NCI-H2196 (cell line): ENCODE data around the gene CXCR4.
"Not testable (repeated sequence)": the region's sequence is repeated elsewhere in the genome, so short reads cannot be mapped to it uniquely, and the experiment has no call there.

Experiments used
- DNase-seq: peaks from one replicate; lab custom pipeline; 2025; ENCODE audit not compliant: unreplicated experiment; lab: John Stamatoyannopoulos, UW

Gene CXCR4

GRCh38 chr2:136077107-136077506, 40.8 kb downstream of the CXCR4 start:
- DNase-seq: no peak

GRCh38 chr2:136075476-136075875, 42.5 kb downstream of the CXCR4 start:
- no peak for DNase-seq

DNA sequence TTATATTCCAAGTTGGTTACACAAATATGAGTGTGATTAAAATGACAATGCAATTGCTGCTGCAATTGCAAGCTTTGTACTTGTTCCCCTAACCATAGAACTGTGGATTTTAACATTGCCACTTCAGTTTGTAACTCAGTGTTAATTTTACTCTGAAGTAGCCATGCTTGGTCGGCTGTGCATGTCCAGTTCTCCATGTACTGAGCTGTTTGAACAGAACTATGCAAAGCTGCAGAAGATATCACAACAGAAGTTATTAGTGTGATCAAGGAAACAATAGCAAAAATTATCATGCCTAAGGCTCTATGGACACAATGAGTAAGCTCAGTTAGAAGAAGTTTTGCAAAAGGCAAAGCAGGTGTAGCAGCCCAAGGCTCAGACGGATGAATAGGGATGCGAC, 45.3 kb downstream of the CXCR4 start:
- no peak for DNase-seq

DNA sequence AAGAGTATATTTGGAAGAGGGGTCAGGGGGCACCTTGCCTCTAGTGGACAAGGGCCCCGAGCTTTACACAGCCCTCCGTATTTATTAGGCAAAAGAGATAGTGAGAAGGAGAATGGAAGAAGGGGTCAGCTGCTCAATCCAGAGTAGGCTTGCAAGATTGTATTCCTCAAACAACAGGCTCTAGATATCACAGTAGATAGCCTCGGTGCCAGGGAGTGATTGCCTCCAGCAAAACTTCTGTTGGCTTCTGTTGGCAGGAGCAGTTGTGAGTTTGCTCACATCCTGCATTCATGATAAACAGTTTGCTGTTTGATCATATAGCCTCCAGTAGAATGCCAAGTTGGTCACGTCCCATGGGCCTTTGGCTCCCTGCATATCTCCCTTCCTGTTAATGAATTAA, 46.1 kb downstream of the CXCR4 start:
- not testable (repeated sequence) for DNase-seq

- DNase-seq: no peak
Measured at GRCh38 chr2:136070913-136071312, 47.0 kb downstream of the CXCR4 start.

- no peak for DNase-seq
Measured at GRCh38 chr2:136069773-136070172, 48.2 kb downstream of the CXCR4 start.

DNA sequence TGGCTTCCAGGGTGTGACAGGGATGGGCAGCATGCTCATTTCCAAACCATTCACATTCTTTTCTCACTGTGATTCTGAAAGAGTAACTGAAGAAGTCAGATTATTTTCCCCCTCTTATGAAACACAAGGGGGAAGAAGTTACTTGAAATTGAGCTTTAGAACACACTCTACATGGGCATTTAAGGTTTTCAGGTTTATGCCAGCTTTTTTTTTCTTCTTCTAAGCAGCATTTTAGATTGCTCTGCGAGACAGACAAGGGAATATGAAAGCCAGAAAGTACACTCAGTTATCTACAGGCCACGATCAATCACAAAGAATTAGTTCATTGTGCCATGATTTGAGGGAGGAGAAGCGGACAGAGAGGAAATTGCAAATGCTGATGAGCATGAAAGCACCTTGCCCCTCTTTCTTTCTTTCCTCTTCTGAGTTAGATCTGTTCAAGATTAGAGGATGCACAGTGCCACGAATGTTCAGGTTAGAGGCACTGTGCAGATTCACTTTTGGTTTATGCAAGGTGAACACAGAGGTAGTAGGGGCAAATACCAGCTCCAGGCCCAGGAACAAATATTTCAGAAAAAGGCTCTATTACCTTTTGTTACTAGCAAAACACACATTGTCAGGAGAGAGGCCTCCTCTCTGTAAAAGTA, 49.2 kb downstream of the CXCR4 start:
- no peak for DNase-seq

DNA sequence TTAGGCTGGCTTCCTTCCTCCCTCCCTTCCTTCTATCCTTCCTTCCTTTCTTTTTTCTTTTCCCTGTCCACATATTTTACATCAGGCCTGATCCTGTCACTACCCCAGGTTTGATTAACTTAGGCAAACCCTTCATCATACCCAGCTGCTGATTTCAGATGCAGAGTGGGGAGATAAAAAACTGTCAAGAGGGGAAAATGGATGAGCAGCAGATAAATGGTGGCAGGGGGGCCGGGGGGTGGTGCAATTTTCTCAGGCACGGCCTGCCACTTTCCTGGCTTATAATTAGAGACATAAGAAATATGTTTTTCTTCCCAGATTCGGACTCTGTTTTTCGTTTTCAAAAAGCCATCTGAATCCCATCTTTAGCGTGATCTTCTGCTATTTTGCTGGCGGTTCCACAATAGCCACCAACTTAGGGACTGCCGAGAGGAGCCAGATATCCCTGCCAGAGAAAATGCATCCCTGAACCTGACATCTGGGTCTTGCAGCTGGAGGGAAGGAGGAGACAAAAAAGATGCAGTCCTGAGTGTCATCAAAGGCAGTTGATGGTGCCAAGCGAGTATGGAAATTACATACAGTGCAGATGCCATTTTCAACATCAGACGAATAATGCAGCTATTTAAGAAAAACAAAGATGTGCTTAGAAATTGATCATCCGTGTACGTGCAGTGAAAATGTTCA, 49.9 kb downstream of the CXCR4 start:
- no peak for DNase-seq

GRCh38 chr2:136067459-136067858, 50.5 kb downstream of the CXCR4 start:
- DNase-seq: no peak

DNA sequence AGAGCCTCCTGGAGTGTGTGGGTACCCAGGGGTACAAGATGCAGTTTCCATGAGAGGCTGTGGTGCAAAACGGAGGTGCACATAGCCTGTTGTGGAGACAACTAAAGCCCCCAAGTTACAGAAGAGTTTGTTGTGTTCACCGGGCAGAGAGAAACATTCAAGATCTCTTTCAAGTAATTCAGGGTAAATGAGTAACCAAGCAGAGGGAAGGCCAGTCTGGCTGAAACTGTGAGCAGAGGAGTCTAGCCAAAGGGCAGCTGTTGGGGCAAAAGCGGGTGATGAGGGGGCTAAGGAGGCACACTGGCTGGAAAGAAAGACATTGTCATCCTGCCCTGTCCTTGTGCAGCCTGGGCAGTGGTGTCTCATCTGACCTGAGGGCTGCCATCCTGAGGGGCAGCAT, 52.0 kb downstream of the CXCR4 start:
- no peak for DNase-seq

GRCh38 chr2:136065384-136065783, 52.6 kb downstream of the CXCR4 start:
- no peak for DNase-seq
